ENCODE data around the gene GSTT2B.

DNA sequence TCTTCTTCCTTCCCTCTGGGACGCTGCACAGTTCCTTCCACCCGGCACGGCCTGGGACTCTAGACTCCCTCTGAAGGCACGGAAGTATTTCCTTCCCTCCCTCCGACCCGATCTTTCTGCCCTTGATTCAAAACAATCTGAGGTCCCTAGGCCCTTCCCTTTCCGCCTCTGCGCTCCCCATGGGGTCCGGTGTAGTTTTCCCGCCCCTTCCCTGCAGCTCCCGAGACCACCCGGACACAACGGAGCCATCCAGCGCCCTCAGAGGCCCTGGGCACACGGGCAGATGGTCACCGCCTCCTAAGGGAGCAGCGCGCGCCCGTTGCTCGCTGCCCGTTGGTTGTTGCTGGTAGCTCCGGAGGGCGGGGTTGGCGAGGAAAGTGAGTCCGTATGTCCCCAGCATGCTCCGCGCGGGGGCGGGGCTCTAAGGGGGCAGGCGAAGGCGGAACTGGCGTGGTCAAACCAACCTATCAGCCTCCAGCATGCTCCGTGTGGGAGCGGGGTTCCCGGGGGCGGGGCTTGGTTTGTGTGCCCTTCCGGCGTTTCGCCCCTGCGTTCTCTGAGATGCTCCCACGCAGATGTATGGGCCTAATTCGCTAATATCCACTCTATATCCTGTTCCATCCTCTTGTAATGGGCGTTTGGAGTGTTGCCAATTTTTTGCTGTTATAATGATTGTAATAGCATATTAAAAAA, 47.2 kb downstream of the GSTT2B start:
- TF ChIP-seq POLR2A (IDR thresholded peaks at IDR 0.05): peak; percentile 87
- TF ChIP-seq, protein P1, sequence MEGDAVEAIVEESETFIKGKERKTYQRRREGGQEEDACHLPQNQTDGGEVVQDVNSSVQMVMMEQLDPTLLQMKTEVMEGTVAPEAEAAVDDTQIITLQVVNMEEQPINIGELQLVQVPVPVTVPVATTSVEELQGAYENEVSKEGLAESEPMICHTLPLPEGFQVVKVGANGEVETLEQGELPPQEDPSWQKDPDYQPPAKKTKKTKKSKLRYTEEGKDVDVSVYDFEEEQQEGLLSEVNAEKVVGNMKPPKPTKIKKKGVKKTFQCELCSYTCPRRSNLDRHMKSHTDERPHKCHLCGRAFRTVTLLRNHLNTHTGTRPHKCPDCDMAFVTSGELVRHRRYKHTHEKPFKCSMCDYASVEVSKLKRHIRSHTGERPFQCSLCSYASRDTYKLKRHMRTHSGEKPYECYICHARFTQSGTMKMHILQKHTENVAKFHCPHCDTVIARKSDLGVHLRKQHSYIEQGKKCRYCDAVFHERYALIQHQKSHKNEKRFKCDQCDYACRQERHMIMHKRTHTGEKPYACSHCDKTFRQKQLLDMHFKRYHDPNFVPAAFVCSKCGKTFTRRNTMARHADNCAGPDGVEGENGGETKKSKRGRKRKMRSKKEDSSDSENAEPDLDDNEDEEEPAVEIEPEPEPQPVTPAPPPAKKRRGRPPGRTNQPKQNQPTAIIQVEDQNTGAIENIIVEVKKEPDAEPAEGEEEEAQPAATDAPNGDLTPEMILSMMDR (IDR thresholded peaks at IDR 0.05): no peak
